ENCODE results near the gene ITGA8. TPM values are rescaled to one million over a fixed set of nuclear protein-coding genes. Genes with fewer than 3 reads are reported as not detected.

Gene ITGA8
- total and polyA plus RNA-seq, 2 donors (not counting 1 experiment from before 2014, with no cell fraction given): not detected

DNA sequence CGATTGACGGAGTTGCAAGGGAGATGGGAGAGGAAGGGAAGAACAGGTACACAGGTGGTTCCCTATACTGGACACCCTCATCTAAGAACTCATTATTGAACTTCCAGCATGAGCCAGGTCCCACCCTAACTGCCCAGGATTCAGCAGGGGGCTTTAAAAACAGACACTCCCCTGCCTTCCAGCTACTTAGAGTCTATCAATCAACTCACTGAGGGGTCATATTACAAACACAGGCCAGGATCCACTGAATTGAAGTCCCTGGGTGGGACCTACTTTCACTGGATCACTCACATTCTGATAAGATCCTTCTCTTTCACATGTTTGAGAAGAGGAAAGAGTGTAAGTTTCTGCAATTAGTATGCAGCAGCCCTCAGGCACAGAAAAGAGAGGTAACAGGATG, 92.8 kb downstream of the ITGA8 start:
- no peak overlapping the region for H3K4me3 Mint-ChIP-seq
- DNase-seq: no peak
- Histone ChIP-seq H3K4me1 (ENCODE audit: control insufficient read depth in 2 of 2, insufficient read depth in 2 of 2, low read length in 2 of 2) (no peaks in the 10 kb centered on the region), H3K9me3 (ENCODE audit: control extremely low read depth in 1 of 3, control insufficient read depth in 2 of 3, insufficient read depth in 1 of 3, low read length in 2 of 3) (no peaks in the 10 kb centered on the region), H3K79me2 (ENCODE audit: control insufficient read depth, insufficient read depth, low read length) (no peaks in the 10 kb centered on the region), H4K20me1 (ENCODE audit: control insufficient read depth, insufficient read depth, low read length, poor library complexity, severe bottlenecking) (no peaks in the 10 kb centered on the region), H3K9ac (ENCODE audit: low read length) (no peak overlapping the region), H2AFZ (ENCODE audit: insufficient read depth, low read depth, low read length, poor library complexity, severe bottlenecking) (no peak overlapping the region), H3K4me2 (replicated peaks; ENCODE audit: low read depth, low read length, poor library complexity, severe bottlenecking) (no peak overlapping the region), H3K27ac (ENCODE audit: low read length in 2 of 2) (no peak overlapping the region), H3K4me3 (ENCODE audit: control extremely low read depth in 1 of 5, extremely low read depth in 1 of 5, insufficient read depth in 1 of 5, low read depth in 2 of 5, low read length in 4 of 5) (no peak overlapping the region), H3K36me3 (replicated peaks in 1 of 2; ENCODE audit: control extremely low read depth in 1 of 2, control insufficient read depth in 1 of 2, extremely low read depth in 1 of 2, insufficient read depth in 2 of 2, low read length in 1 of 2) (no peaks in the 10 kb centered on the region), H3K27me3 (replicated peaks in 1 of 4; ENCODE audit: control extremely low read depth in 1 of 4, control insufficient read depth in 3 of 4, insufficient read depth in 4 of 4, low read length in 3 of 4) (no peaks in the 10 kb centered on the region)
- CTCF ChIA-PET: no interaction called here
- no peak for TF ChIP-seq EZH2 (IDR thresholded peaks at IDR 0.05; ENCODE audit: borderline replicate concordance, insufficient read depth, low read depth, low read length, poor library complexity, severe bottlenecking)
- TF ChIP-seq, protein P1, sequence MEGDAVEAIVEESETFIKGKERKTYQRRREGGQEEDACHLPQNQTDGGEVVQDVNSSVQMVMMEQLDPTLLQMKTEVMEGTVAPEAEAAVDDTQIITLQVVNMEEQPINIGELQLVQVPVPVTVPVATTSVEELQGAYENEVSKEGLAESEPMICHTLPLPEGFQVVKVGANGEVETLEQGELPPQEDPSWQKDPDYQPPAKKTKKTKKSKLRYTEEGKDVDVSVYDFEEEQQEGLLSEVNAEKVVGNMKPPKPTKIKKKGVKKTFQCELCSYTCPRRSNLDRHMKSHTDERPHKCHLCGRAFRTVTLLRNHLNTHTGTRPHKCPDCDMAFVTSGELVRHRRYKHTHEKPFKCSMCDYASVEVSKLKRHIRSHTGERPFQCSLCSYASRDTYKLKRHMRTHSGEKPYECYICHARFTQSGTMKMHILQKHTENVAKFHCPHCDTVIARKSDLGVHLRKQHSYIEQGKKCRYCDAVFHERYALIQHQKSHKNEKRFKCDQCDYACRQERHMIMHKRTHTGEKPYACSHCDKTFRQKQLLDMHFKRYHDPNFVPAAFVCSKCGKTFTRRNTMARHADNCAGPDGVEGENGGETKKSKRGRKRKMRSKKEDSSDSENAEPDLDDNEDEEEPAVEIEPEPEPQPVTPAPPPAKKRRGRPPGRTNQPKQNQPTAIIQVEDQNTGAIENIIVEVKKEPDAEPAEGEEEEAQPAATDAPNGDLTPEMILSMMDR (IDR thresholded peaks at IDR 0.05): no peak
- no peaks in the 10 kb centered on the region for H3K27me3 Mint-ChIP-seq
- no CpG with 5 or more reads among the region's 2 CpGs for WGBS (ENCODE audit: insufficient coverage)
- POLR2A ChIA-PET: no interaction called here
- ATAC-seq (ENCODE audit: low read depth): no peak
- H3K9me3 Mint-ChIP-seq (ENCODE audit: insufficient read depth): peaks cover 2% of the 10 kb centered on the region
- no peaks in the 10 kb centered on the region for H3K4me1 Mint-ChIP-seq
- intact Hi-C loops (cut with micrococcal nuclease): no loop called here
- H3K27ac Mint-ChIP-seq: no peak overlapping the region

DNA sequence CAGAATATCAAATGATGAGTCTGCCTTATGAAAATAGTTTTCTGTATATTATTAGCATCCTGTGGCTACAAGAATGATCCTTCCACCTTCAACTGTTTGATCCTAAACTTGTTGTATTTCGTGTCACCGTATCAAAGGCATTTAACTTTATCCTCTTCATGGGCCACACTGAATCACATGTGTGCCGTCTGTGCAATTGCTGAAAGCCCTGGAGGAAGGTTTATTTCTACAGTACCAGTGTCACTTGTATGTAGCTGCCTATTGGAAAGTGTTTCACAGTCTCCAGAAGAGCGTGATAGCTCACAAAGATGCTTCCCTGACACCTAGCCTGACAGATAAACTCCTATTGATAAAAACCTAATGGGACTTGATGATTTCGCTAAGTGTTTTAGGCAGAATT, 94.5 kb downstream of the ITGA8 start:
- POLR2A ChIA-PET: no interaction called here
- Histone ChIP-seq H3K27me3 (replicated peaks in 1 of 4; ENCODE audit: control extremely low read depth in 1 of 4, control insufficient read depth in 3 of 4, insufficient read depth in 4 of 4, low read length in 3 of 4) (no peaks in the 10 kb centered on the region), H3K4me1 (ENCODE audit: control insufficient read depth in 2 of 2, insufficient read depth in 2 of 2, low read length in 2 of 2) (no peaks in the 10 kb centered on the region), H3K9ac (ENCODE audit: low read length) (no peak overlapping the region), H2AFZ (ENCODE audit: insufficient read depth, low read depth, low read length, poor library complexity, severe bottlenecking) (no peak overlapping the region), H3K79me2 (ENCODE audit: control insufficient read depth, insufficient read depth, low read length) (no peaks in the 10 kb centered on the region), H4K20me1 (ENCODE audit: control insufficient read depth, insufficient read depth, low read length, poor library complexity, severe bottlenecking) (no peaks in the 10 kb centered on the region), H3K4me3 (ENCODE audit: control extremely low read depth in 1 of 5, extremely low read depth in 1 of 5, insufficient read depth in 1 of 5, low read depth in 2 of 5, low read length in 4 of 5) (no peak overlapping the region), H3K9me3 (ENCODE audit: control extremely low read depth in 1 of 3, control insufficient read depth in 2 of 3, insufficient read depth in 1 of 3, low read length in 2 of 3) (no peaks in the 10 kb centered on the region), H3K27ac (ENCODE audit: low read length in 2 of 2) (no peak overlapping the region), H3K4me2 (replicated peaks; ENCODE audit: low read depth, low read length, poor library complexity, severe bottlenecking) (no peak overlapping the region), H3K36me3 (replicated peaks in 1 of 2; ENCODE audit: control extremely low read depth in 1 of 2, control insufficient read depth in 1 of 2, extremely low read depth in 1 of 2, insufficient read depth in 2 of 2, low read length in 1 of 2) (no peaks in the 10 kb centered on the region)
- TF ChIP-seq EZH2 (IDR thresholded peaks at IDR 0.05; ENCODE audit: borderline replicate concordance, insufficient read depth, low read depth, low read length, poor library complexity, severe bottlenecking): no peak
- TF ChIP-seq, protein P1 (IDR thresholded peaks at IDR 0.05): no peak
- no peaks in the 10 kb centered on the region for H3K4me1 Mint-ChIP-seq
- H3K27ac Mint-ChIP-seq: no peak overlapping the region
- DNase-seq (no peak), ATAC-seq (ENCODE audit: low read depth) (no peak)
- peaks cover 2% of the 10 kb centered on the region for H3K9me3 Mint-ChIP-seq (ENCODE audit: insufficient read depth)
- intact Hi-C loops (cut with micrococcal nuclease): no loop called here
- no CpG with 5 or more reads among the region's 5 CpGs for WGBS (ENCODE audit: insufficient coverage)
- CTCF ChIA-PET: no interaction called here
- no peaks in the 10 kb centered on the region for H3K27me3 Mint-ChIP-seq
- no peak overlapping the region for H3K4me3 Mint-ChIP-seq
